Measurements from ENCODE around the gene ORMDL3. TPM values are rescaled to one million over a fixed set of nuclear protein-coding genes. Genes with fewer than 3 reads are reported as not detected.

Gene ORMDL3
- total and polyA plus RNA-seq, 9 donors = 37.0 to 97.5 (median 52.2) TPM

DNA sequence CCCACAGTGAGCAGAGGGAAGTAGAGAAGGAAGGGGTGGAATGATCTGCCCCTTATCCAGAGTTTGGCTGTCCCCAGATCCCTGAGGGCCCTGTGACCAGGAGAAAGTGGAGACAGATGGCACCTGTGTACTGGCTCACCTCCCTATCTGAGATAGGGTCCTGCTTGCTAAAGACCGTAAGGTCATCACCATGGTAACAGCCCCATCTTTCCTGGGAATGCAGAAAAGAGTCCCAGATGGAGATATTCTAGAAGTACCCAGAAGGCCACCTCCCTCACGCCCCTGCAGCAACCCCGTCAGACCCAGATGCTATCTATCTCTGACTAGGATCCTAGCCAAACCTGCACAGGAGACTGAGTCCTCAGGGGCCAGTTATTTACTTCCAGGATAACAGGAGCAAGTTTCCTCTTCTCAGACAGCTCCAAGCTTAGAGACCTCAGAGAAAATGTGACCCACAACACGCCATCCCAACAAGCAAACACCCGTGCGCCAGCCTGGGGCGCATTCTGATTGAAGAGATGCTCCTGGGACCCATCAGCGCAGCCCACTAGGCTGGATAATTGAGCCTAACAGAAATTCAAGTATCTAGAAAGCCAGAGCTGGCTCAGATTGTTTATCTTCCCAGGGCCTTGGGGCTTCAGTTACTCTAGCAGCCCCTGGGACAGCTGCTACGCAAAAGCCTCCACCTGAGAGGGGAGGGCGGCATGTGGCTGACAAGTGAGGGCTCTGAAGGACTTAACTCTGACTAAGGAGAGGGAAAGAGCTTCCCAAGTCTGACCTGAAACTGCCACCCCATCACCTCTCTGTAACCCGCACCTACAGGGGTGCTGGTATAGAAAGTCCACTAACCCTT lies 1.9 kb downstream of the ORMDL3 start:
- H3K9me3 ChIP-seq = no peaks in the 10 kb centered on the region
- TF ChIP-seq CTCF (IDR thresholded peaks at IDR 0.05) (no peak), EP300 (IDR thresholded peaks at IDR 0.05) (no peak), POLR2A (IDR thresholded peaks at IDR 0.05) (no peak)
- no peak overlapping the region for H3K4me3 ChIP-seq
- no peak overlapping the region for H3K27ac ChIP-seq
- peaks cover 6% of the 10 kb centered on the region for H3K4me1 ChIP-seq (ENCODE audit: insufficient read depth)
- H3K27me3 ChIP-seq = no peaks in the 10 kb centered on the region
- 80 to 88% (median 83%) methylated on average over 11 of the region's 11 CpGs for WGBS, 3 donors
- intact Hi-C loops (cut with DNase I) = loop anchor here in 1 of 4 donors (2.0 kb wide), 1 partner anchor 27 kb away; no protein-coding TSS in a partner anchor
- DNase-seq = no peak
- no peaks in the 10 kb centered on the region for H3K36me3 ChIP-seq

DNA sequence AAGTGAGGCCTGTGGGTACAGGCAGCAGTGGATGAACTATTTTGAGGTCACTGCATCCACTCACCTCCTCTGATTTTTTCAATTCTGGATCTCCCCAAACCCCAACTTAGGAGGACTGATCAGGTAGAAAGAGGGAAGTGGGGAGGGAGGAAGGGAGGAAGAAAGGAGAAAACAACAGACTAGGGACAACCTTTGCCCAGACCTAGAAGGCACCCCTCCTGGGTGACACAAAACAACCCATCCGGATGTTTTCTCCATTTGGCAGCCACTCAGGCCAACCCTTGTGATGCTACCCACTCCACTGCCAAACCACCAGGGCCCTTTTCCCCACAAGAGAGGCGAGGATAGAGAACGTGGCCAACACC lies 2.7 kb downstream of the ORMDL3 start:
- no peak overlapping the region for H3K27ac ChIP-seq
- H3K27me3 ChIP-seq = no peaks in the 10 kb centered on the region
- TF ChIP-seq POLR2A (IDR thresholded peaks at IDR 0.05) (no peak), CTCF (IDR thresholded peaks at IDR 0.05) (no peak), EP300 (IDR thresholded peaks at IDR 0.05) (no peak)
- DNase-seq = no peak
- 63 to 76% (median 64%) methylated on average over 3 of the region's 3 CpGs for WGBS, 3 donors
- intact Hi-C loops (cut with DNase I) = no loop called here
- H3K4me1 ChIP-seq (ENCODE audit: insufficient read depth) = peaks cover 6% of the 10 kb centered on the region
- no peaks in the 10 kb centered on the region for H3K36me3 ChIP-seq
- H3K4me3 ChIP-seq = no peak overlapping the region
- no peaks in the 10 kb centered on the region for H3K9me3 ChIP-seq

DNA sequence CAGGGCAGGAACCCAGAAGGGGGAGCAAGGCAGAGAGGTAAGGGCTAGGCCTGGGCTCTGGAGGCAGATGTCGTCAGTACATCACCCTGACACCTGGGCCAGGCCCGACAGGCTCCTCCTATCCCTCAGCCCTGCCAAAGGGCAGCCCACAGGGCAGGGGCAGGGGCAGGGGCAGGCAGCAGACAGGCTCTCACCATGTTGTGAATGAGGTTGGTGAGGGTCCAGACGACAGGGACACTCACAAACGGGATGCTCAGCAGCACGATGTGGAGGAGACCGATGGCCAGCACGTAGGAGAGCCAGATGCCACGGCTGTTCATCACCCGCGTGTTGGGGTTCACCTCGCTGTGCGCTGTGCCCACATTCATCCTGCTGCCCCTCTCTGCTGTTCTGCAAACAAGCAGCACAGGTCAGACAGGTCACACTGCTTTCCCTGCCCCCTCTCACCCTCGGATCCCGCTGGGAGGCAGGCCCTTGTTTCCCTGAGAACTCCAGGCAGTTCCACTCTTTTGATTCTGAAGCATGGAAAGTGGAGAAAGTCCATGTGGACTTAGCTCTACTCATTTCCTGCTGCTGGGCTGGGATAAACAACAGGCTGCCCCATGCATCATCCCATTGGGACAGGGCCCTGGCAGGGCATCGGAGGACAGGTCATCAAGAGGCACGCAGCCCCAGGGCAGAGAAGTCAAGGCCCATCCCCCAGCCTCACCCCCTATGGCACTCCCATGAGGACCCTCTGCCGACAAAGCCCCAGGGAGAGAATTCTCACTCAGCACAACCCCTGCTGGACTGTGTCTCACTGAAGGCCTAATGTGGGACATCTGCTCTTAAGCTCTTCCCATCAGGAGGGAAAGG lies 3.3 kb downstream of the ORMDL3 start:
- Histone ChIP-seq H3K27me3 (no peaks in the 10 kb centered on the region), H3K36me3 (no peaks in the 10 kb centered on the region), H3K4me1 (ENCODE audit: insufficient read depth) (peaks cover 6% of the 10 kb centered on the region), H3K27ac (no peak overlapping the region), H3K4me3 (no peak overlapping the region), H3K9me3 (no peaks in the 10 kb centered on the region)
- 69 to 72% (median 70%) methylated on average over 17 of the region's 17 CpGs for WGBS, 3 donors
- intact Hi-C loops (cut with DNase I) = no loop called here
- TF ChIP-seq POLR2A (IDR thresholded peaks at IDR 0.05) (no peak), EP300 (IDR thresholded peaks at IDR 0.05) (no peak), CTCF (IDR thresholded peaks at IDR 0.05) (no peak)
- no peak for DNase-seq

DNA sequence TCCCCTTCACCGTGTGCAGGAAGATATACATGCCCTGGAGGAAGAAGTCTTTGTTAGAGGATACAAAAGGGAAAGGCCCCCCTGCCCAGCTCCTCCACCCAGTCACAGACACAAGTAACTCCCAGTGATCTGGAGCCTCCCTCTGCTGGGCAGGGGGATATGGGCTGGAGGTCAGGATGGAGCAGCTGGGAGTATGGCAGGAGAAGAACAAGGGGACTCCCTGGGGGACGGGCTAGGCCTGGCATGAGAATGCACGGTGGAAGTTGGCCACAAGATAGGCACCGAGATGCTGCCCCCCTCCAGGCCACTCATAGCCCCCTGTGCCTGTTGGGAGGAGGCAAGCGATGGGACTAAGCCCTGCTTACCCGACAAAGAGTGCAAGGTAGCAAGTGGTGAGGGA lies 4.2 kb downstream of the ORMDL3 start:
- TF ChIP-seq EP300 (IDR thresholded peaks at IDR 0.05) = no peak
- no peak for TF ChIP-seq POLR2A (IDR thresholded peaks at IDR 0.05)
- no peak for TF ChIP-seq CTCF (IDR thresholded peaks at IDR 0.05)
- intact Hi-C loops (cut with DNase I) = no loop called here
- Histone ChIP-seq H3K9me3 (no peaks in the 10 kb centered on the region), H3K27ac (no peak overlapping the region), H3K4me1 (ENCODE audit: insufficient read depth) (peaks cover 3% of the 10 kb centered on the region), H3K36me3 (no peaks in the 10 kb centered on the region), H3K27me3 (no peaks in the 10 kb centered on the region), H3K4me3 (no peak overlapping the region)
- WGBS, 3 donors = 83 to 91% (median 90%) methylated on average over 6 of the region's 6 CpGs
- DNase-seq = no peak
